HG03442 (cell line): ENCODE data around the gene AGPAT4.

ENCODE experiments used
- ATAC-seq: cut with Tn5 transposase; IDR thresholded peaks from one replicate; pipeline ENCODE4 v1.9.1; 2021; ENCODE audit warnings: mild to moderate bottlenecking, moderate library complexity; ENCODE audit not compliant: unreplicated experiment

Gene AGPAT4

DNA sequence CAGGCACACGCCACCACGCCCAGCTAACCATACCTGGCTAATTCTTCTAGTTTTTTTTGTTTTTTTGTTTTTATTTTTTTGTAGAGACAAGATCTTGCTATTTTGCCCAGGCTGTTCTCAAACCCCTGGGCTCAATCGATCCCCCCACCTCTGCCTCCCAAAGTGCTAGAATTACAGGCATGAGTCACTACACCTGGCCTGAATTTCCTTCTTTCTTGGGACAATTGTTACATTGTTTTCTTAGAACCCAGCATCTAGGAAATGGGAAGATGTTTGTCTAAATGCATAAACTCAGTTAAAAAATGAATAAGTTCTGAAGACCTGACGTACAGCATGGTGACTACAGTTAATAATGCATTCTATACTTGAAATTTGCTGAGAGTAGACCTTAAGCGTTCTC lies 10.8 kb upstream of the AGPAT4 start:
- no peak for ATAC-seq

- ATAC-seq = no peak
These were observed 7.2 kb upstream of the AGPAT4 start for GRCh38 chr6:161281092-161281491.

DNA sequence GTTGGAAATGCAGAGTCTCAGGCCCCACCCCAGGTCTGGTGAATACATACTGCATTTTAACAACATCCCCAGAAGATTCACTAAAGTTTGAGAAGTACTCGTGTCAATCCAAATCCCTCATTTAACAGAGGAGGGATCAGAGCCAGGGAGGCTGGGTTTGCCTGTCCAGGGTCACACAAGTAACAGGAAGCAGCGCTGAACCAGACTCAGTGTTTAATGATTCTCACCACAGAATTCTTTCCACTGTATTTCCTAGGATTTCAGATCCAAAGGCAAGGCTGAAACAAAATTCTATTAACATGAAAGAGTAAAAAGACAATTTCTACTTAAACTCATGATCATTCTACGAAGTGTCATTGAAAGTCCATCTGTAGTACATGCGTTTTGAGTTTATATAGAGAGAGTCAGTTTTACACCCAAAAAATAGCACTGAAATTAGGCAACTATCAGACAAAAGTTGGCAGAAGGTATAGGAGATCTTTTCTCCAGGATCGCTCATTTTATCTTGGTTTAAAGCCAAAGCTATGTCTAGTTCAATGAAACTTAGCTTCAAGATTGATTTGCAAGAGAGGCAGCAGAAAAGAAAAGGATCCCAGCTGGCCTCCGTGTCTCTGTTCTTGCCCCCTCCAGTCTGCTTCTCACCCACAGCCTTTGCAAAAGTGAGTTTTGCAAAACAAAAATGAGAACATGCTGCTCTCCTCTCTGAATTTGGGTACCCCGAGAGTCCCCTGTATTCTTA lies 6.0 kb upstream of the AGPAT4 start:
- no peak for ATAC-seq

DNA sequence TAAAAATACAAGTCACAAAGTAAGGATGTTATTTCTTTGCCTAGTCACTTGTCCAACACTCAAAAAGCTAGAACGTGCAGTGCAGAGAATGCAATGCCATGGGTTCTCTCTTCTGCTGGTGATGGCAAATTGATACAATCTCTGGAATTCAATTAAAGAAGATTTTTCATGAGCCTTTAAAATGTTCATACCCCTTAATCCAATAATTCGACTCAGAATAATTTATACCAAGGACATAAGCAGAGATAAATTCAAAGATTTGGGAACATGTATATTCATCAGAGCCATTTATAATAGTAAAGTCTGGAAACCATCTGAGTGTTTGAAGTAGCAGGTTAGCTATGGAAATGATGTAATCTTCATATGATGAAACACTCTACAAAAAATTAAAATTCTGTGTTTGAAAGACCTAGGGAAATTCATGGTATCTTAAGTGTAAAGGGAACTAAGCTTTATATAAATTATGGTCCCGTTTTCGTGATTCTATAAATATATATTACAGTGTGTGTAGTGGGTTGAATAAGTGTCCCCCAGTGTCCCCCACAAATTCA lies 2.8 kb upstream of the AGPAT4 start:
- no peak for ATAC-seq

DNA sequence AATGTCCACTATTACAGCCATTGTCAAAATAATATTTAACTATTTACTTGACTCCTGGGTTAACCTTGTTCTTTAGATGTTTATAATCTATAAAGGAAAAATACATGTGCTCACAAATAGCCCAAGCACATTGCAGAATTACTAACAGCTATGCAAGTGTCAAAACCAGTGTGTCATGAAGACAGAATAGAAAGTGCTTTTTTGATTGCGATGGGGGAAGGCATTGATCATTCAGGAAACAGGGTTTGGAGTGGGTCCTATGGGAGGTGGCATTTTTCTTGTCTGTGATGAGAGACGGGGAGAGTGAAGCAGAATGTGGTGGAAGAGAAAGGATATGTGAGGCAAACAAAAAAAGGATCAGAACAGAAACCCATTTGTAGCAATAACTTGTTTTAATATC lies 1.0 kb upstream of the AGPAT4 start:
- no peak for ATAC-seq

DNA sequence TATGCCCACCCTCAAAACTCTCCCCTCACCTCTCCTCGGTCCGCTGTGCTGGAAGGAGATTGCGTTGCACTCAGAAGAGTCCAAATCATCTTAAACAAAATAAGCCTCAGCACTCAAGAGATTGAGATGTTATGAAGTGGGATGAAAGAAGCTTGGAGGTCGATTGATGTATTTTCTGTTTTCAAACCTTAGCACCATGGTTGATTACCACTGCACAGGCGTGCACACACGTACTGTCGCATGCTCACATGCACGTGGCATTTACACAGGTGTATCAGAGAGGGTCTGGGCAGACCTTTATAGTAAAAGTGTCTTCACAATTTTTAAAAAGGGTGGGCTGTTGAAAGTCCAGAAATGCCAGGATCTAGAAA lies 612 bp upstream of the AGPAT4 start:
- no peak for ATAC-seq

GRCh38 chr6:161273274-161273751 lies 548 bp downstream of the AGPAT4 start:
- ATAC-seq = no peak

- no peak for ATAC-seq
These were observed 1.1 kb downstream of the AGPAT4 start for GRCh38 chr6:161272635-161273273.

DNA sequence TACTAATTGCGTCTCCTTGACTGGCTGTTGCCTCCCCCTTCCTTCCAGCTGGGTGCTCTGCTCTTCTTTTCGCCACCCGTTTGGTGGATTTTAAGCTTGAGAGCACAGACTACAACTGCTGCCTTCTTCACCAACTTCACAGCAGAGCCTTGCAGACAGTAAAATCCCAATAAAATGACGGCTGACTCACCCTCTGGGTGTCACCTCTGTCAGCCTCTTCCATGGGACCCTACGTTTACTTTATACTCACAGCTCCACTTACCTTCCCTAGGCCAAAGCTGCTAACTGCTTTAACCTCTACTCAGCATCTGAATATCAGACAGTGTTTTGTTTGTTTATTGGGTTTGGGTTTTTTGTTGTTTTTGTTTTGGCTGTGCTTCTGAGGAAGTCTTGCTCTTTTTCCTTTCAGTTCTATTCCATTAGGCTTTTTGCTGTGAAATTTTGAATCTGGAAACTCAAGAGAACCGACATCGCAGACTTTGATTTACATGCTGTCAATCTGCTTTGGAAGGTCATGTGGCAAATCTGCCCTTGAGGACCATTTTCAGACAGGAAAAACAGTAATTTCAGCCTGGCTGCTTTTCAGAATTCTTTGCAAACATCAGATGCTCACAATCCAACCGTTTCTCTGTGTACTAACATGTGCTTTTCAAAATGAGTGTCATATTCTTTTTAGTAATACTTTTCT lies 2.4 kb downstream of the AGPAT4 start:
- no peak for ATAC-seq

DNA sequence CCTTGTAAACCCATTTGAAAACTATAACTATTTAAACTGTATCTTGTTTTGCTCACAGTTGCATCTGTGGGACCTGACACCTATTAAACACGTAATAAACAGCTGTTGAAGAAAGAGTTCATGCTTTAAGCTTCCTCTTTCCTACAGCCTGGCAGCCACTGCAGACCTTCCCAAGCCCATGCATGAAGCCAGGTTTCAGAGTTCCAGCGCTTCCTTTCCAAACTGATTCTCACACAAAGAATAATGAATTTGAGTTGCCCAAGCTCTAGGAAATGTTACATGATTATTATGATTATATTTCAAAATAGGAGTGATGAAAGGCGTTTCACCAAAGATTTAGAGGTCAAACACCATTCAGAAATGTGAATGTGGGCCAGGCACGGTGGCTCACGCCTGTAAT lies 3.7 kb downstream of the AGPAT4 start:
- ATAC-seq = no peak

GRCh38 chr6:161269310-161269709 lies 4.6 kb downstream of the AGPAT4 start:
- ATAC-seq = no peak

DNA sequence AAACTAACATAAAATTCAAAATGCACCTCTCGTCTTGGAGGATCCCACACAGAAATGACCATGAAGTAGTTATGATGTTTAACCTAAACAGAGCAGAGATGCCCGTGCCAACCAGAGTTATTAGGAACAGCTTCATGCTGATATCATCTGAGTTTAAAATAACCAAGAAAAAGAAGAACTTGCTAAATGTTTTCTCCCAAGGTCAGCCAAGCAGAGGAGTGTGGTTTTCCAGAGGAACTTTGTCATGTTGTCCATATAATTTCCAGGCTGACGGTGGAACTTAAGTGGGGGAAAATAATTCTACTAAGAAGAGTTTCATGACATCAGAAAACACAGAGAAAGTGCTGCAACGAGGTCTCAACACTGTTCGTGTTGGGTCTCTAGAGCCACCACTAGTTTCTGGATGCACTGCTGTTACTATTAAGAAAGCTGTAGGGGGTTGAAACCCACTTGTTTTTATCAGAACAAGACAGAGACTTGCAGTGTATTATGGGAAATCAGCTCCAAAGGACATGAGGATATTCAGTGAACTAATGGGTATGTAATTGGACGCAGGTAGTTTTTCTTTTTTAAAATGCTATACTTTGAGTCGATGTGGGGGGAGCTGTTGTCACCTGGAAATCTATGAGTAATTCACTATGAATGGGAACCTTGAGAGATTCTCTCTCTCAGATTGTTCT lies 5.2 kb downstream of the AGPAT4 start:
- ATAC-seq = no peak

GRCh38 chr6:161266513-161267230 lies 7.2 kb downstream of the AGPAT4 start:
- ATAC-seq = no peak

DNA sequence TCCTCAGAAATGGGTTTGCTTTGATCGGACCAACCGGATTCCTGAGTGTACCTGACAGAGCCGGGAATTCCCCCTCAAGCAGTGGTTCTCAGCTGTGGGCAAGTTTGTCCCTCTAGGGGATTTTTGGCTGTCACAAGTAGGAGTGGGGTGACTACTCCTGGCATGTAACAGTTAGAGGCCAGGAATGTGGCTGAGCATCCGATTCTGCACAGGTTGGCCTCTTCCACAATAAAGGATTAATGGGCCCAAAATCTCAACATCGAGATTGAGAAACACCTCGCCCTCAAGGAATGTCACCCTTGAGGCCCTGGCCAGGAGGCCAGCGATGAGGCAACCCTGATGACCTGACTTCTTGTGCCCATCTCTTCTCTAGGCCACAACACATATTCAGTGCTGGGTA lies 7.9 kb downstream of the AGPAT4 start:
- no peak for ATAC-seq

- no peak for ATAC-seq
These were observed 8.3 kb downstream of the AGPAT4 start for GRCh38 chr6:161265554-161265953.

- no peak for ATAC-seq
These were observed 9.7 kb downstream of the AGPAT4 start for GRCh38 chr6:161264181-161264580.

DNA sequence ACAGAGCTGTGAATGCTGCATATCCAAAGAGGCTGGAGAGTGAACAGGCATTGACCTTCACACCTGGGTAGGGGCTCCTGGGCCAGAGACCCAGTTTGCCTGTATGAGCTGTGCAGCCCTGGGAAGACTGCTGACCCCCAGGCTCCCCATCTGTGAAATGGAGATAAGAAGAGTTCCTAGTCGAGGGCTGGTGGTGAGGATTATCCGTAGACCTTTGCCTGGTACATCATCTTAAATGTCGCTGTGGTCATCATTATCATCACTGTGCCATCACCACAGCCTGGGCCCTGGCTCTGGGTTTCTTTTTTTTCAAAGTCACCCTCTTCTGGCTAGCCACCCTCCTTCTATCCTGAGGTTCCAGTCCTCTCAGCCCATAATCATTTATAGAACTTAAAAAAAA lies 12.0 kb downstream of the AGPAT4 start:
- ATAC-seq = no peak

GRCh38 chr6:161261325-161261724 lies 12.5 kb downstream of the AGPAT4 start:
- no peak for ATAC-seq

DNA sequence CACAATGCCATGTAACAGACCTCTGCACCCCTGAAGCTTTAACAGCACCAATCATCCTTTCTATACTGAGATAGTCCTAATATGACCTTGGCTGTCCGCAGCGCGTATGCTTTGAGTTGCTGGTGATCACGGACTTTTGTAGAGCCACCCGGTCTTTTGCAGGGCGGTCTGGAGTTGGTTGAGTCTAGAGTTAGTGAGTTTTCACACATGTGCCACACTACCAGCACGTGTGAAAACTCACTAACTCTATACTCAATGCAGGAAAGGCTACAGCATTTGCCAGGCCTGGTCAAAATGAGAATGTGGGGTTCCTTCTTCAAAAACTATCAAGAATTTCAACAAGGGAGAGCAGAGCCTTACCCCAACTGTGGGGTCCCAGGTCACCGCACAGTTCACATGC lies 14.6 kb downstream of the AGPAT4 start:
- no peak for ATAC-seq

DNA sequence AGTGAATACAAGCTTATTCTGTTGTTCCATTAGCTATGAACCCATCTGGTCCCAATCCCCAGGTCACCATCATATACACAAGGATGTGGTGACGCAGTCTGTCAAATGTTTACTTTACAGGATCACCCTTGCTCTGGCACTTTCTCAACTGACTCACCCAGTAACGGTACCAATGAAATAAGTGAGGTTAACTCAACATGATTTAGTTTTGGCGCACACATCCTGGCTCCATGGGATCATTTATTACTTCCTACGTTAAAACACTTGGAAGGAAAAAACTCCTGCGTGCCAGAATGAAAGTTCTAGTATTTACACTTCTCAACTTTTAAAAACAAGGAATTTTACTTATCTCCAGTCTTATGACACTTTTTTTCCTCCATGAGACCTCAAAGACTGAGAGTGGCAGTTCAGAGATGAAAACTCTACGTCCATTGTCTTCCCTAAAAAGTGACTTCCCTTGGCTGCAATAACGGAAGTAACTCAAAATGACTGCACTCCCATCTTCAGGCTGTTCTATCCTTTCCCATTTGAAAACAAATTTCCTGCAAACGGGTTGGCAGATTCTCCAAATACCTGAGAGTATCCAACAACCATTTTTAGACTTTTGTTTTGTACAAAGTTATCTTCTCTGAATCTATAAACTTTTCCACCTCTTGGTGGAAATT lies 15.9 kb downstream of the AGPAT4 start:
- ATAC-seq = no peak
